SU-DHL-6 (cell line): Measurements from ENCODE around the gene LRRC55.

Source experiments
- CTCF ChIP-seq: fragments of 200-600 bp; sonication (generic); IDR thresholded peaks from one replicate; pipeline ENCODE4 v1.5.1; 2017; ENCODE audit warnings: antibody characterized with exemption, mild to moderate bottlenecking, low read length, moderate library complexity; ENCODE audit not compliant: insufficient read depth, poor library complexity, severe bottlenecking
- EZH2phosphoT487 ChIP-seq: fragments of 200-600 bp; sonication (generic), shearing (Covaris generic); conservative IDR thresholded peaks from 2 replicates; pipeline ENCODE4 v1.6.1; 2018; ENCODE audit warnings: mild to moderate bottlenecking, antibody characterized with exemption, low read length, moderate library complexity, mixed read lengths

GRCh38 chr11:57174656-57175055 lies 7.1 kb upstream of the LRRC55 start:
- TF ChIP-seq CTCF (no peak), EZH2phosphoT487 (no peak)
